GM12873 (cell line): ENCODE measurements around the gene OR8D4.

Experiments
- TF ChIP-seq, protein P1 (sequence below): IDR thresholded peaks from 2 replicates; pipeline ENCODE4 v1.5.1; 2012; ENCODE audit warnings: low read depth, mild to moderate bottlenecking, moderate library complexity, low read length, control low read depth; ENCODE audit not compliant: insufficient read depth; ENCODE audit errors: missing control alignments

The OR8D4 gene

DNA sequence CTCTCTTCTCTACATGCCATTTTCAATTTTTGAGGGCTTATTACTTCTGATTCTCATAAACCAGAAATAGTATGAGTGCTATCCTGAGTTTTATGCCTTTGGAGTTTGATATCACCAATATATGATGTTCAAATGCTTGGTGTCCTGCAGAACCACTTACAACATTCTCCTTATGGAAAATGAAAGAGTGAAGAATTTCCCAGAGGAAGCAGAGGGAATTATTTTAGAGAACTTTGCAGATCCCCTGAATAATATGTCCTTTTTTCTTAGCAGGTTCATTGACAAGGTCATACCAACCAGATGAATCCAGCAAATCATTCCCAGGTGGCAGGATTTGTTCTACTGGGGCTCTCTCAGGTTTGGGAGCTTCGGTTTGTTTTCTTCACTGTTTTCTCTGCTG, 37.4 kb downstream of the OR8D4 start, which contains the start of gene OR4D5:
TSS of gene OR4D5 (plus strand) at position 301 of the 400 bp plus-strand sequence. CDS start at position 301, 0 bp downstream.
- TF ChIP-seq, protein P1, sequence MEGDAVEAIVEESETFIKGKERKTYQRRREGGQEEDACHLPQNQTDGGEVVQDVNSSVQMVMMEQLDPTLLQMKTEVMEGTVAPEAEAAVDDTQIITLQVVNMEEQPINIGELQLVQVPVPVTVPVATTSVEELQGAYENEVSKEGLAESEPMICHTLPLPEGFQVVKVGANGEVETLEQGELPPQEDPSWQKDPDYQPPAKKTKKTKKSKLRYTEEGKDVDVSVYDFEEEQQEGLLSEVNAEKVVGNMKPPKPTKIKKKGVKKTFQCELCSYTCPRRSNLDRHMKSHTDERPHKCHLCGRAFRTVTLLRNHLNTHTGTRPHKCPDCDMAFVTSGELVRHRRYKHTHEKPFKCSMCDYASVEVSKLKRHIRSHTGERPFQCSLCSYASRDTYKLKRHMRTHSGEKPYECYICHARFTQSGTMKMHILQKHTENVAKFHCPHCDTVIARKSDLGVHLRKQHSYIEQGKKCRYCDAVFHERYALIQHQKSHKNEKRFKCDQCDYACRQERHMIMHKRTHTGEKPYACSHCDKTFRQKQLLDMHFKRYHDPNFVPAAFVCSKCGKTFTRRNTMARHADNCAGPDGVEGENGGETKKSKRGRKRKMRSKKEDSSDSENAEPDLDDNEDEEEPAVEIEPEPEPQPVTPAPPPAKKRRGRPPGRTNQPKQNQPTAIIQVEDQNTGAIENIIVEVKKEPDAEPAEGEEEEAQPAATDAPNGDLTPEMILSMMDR = no peak

DNA sequence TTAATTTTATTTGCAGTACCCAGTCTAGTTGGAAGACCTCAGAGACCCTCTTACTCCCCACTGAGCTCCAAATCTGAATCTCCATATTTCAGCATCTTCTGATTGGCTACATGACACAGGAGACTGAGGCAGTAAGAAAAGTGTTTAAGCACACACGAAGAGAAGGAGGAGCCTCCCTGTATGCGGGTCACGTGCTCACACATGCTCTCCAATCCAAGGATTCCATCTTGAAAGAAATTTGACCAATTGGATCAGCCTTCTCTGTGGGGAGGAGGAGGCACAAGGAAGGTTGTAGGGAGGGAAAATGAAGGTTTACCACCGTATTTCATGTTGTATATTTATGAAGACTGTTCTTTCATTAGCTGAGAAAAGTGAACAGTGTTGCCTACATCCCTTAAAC, 40.4 kb downstream of the OR8D4 start:
- TF ChIP-seq, protein P1 = no peak

DNA sequence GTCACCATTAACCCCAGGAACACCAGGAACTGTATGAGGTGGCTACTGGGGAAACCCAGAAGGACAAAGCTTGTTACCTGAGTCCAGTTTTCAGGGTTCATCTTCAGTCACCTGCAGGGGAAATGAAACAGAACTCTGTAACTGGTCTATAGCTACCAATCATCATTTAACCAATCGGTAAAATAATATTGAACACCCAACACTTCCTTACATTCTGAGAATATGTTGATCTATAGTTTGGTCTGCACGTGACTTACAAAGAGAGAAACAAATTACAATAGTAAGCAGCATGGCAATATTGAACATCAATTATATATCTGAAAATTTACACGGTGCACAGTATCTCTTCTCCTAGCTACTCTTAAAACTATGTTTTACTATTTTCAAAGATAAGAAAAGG, 41.8 kb downstream of the OR8D4 start, which contains the start of gene OR6T1:
TSS of gene OR6T1 (minus strand) at position 101 of the 400 bp plus-strand sequence. CDS start at position 101, 0 bp downstream.
- TF ChIP-seq, protein P1 = no peak

DNA sequence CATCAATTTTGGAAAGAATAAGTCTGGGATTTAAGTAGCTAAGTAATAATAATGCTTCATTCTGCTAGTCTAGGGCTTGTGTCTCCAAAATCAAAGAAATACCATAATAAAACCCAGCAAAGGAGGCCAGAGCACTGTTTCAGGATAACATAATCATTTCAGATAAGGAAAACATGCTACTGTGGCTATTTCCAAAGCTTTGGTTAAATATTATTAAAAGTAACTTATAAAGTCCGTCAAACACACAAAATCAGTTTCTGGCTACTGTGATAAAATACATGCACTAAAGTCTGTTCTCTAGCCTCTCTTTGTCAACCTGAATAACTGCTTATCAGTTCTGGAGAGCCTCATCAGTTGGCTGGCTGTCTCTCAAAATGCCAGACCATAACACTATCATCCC, 43.2 kb downstream of the OR8D4 start:
- TF ChIP-seq, protein P1 = no peak

DNA sequence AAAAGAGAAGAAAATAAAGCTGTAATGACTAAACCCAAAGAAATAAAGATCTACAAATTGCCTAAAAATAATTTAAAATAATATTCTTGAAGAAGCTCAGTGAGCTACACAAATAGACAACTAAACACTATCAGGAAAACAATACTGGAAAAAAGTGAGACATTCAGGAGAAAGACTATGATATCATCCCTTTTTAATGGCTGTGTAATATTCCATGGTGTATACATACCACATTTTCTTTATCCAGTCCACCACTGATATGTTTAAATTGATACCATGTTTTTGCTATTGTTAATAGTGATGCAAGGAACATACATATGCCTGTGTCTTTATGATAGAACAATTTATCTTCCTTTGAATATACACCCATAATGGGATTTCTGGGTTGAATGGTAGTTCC, 54.8 kb downstream of the OR8D4 start:
- TF ChIP-seq, protein P1 = no peak
